NCI-H2171 (cell line): ENCODE results near the gene TFR2.

Experiments
- DNase-seq: peaks from one replicate; lab custom pipeline; 2025; lab: John Stamatoyannopoulos, UW

Gene TFR2

GRCh38 chr7:100572281-100572948, 68.9 kb downstream of the TFR2 start:
- DNase-seq = no peak

GRCh38 chr7:100571829-100572116, 69.6 kb downstream of the TFR2 start:
- DNase-seq = no peak

GRCh38 chr7:100570954-100571828, 70.2 kb downstream of the TFR2 start:
- no peak for DNase-seq
